Measurements from ENCODE around the gene FMN2. TPM values are rescaled to one million over a fixed set of nuclear protein-coding genes. Genes with fewer than 3 reads are reported as not detected.

Gene FMN2
- polyA plus RNA-seq, 2 of the 4 experiments (the other 2 are of a cell fraction), result 2.8 to 4.2 TPM

DNA sequence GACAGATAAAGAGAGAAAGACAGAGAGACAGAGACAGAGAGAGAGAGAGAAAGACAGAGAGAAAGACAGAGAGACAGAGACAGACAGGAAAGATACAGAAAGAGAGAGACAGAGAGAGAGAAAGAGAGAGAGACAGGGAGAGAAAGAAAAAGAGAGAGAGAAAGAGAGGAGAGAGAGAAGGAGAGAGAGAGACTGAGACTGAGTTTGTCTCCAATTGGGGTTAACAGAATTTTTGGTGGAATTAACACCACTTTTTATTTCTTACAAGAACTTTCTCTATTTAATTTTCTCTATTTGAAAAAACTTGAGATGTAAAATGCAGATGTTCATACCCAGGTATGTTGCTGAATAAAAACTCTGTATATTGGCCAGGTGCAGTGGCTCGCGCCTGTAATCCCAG is 56.6 kb downstream of the FMN2 start (continued):
- TF ChIP-seq EHMT2 (IDR thresholded peaks at IDR 0.05; ENCODE audit: low read depth) (no peak), ESRRA (IDR thresholded peaks at IDR 0.05; ENCODE audit: borderline replicate concordance, low read length) (no peak)

DNA sequence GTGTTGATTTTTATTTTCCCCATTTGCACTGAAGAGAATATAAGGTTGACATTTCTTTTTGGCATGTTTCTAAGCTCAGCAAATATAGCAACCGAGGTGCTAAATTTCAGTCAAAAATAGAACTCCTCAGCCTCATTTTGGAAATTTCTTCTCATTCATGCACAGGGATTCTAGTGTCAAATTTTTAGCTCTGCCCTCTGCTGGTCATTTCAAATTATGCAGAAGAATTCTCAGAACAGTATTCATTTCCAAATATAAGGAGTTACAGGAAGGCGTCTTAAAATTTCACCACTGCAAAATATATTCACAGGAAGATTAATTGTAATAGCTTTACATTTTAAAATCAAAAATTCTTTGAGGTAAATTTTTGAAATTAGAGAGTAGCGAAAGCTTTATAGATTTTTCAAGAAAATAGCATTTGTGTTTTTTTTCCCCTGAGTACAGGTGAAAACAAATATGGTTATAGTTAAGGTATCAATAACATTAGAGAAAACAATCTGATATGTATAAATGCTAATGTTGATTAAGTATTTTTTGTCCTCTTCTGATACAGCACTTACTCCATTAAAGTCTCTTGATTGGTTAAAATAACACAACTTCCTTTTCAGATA is 57.9 kb downstream of the FMN2 start:
- Histone ChIP-seq H3K4me1 (peaks cover 7% of the 10 kb centered on the region; the same call in 1 of the 3 replicates), H3K9me3 (no peaks in the 10 kb centered on the region), H3K27ac (no peak overlapping the region), H3K4me3 (no peak overlapping the region), H3K4me2 (no peak overlapping the region)
- ATAC-seq (peak; percentile 56 to 81; a peak in 4 of 6 replicates), DNase-seq (ENCODE audit: low read depth in 1 of 2, low spot score in 1 of 2) (peak; percentile 22 to 41), FAIRE-seq (peak; percentile 89)
- TF ChIP-seq ESRRA (IDR thresholded peaks at IDR 0.05; ENCODE audit: borderline replicate concordance, low read length) (no peak), POLR2AphosphoS2 (conservative IDR thresholded peaks at IDR 0.05; ENCODE audit: low read length) (no peak), ZNF302 (CRISPR knock-in tag; IDR thresholded peaks at IDR 0.05) (no peak), GATA3 (IDR thresholded peaks at IDR 0.05; ENCODE audit: borderline replicate concordance) (no peak), ZFP36 (IDR thresholded peaks at IDR 0.05; ENCODE audit: borderline replicate concordance, partially characterized antibody) (no peak), FOXS1 (CRISPR knock-in tag; IDR thresholded peaks at IDR 0.05) (no peak), PHF8 (IDR thresholded peaks at IDR 0.05; ENCODE audit: borderline replicate concordance, low read depth) (no peak), HEYL (CRISPR knock-in tag; IDR thresholded peaks at IDR 0.05) (no peak), CEBPB (IDR thresholded peaks at IDR 0.05) (no peak), RNF2 (IDR thresholded peaks at IDR 0.05; ENCODE audit: borderline replicate concordance, low read depth) (no peak), KDM5A (IDR thresholded peaks at IDR 0.05) (no peak), RARB (CRISPR knock-in tag; IDR thresholded peaks at IDR 0.05) (no peak), ZSCAN20 (CRISPR knock-in tag; IDR thresholded peaks at IDR 0.05) (no peak), RAD21 (conservative IDR thresholded peaks at IDR 0.05 in 1 of 2, IDR thresholded peaks at IDR 0.05 in 1 of 2) (peak; percentile 42 to 55), SMC3 (IDR thresholded peaks at IDR 0.05) (peak; percentile 81), HOXB5 (CRISPR knock-in tag; IDR thresholded peaks at IDR 0.05) (no peak)
- TF ChIP-seq, protein P1, sequence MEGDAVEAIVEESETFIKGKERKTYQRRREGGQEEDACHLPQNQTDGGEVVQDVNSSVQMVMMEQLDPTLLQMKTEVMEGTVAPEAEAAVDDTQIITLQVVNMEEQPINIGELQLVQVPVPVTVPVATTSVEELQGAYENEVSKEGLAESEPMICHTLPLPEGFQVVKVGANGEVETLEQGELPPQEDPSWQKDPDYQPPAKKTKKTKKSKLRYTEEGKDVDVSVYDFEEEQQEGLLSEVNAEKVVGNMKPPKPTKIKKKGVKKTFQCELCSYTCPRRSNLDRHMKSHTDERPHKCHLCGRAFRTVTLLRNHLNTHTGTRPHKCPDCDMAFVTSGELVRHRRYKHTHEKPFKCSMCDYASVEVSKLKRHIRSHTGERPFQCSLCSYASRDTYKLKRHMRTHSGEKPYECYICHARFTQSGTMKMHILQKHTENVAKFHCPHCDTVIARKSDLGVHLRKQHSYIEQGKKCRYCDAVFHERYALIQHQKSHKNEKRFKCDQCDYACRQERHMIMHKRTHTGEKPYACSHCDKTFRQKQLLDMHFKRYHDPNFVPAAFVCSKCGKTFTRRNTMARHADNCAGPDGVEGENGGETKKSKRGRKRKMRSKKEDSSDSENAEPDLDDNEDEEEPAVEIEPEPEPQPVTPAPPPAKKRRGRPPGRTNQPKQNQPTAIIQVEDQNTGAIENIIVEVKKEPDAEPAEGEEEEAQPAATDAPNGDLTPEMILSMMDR (IDR thresholded peaks at IDR 0.05), result peak; percentile 76
- TF ChIP-seq, protein P2, sequence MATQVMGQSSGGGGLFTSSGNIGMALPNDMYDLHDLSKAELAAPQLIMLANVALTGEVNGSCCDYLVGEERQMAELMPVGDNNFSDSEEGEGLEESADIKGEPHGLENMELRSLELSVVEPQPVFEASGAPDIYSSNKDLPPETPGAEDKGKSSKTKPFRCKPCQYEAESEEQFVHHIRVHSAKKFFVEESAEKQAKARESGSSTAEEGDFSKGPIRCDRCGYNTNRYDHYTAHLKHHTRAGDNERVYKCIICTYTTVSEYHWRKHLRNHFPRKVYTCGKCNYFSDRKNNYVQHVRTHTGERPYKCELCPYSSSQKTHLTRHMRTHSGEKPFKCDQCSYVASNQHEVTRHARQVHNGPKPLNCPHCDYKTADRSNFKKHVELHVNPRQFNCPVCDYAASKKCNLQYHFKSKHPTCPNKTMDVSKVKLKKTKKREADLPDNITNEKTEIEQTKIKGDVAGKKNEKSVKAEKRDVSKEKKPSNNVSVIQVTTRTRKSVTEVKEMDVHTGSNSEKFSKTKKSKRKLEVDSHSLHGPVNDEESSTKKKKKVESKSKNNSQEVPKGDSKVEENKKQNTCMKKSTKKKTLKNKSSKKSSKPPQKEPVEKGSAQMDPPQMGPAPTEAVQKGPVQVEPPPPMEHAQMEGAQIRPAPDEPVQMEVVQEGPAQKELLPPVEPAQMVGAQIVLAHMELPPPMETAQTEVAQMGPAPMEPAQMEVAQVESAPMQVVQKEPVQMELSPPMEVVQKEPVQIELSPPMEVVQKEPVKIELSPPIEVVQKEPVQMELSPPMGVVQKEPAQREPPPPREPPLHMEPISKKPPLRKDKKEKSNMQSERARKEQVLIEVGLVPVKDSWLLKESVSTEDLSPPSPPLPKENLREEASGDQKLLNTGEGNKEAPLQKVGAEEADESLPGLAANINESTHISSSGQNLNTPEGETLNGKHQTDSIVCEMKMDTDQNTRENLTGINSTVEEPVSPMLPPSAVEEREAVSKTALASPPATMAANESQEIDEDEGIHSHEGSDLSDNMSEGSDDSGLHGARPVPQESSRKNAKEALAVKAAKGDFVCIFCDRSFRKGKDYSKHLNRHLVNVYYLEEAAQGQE (IDR thresholded peaks at IDR 0.05), result no peak
- TF ChIP-seq, protein P3, sequence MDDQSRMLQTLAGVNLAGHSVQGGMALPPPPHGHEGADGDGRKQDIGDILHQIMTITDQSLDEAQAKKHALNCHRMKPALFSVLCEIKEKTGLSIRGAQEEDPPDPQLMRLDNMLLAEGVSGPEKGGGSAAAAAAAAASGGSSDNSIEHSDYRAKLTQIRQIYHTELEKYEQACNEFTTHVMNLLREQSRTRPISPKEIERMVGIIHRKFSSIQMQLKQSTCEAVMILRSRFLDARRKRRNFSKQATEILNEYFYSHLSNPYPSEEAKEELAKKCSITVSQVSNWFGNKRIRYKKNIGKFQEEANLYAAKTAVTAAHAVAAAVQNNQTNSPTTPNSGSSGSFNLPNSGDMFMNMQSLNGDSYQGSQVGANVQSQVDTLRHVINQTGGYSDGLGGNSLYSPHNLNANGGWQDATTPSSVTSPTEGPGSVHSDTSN (IDR thresholded peaks at IDR 0.05), result no peak
- ChIA-PET CTCF (interaction anchor here (0.6 to 5.5 kb wide), 40 partner anchors 9 to 548 kb away, joined by 3 to 49 read pairs (median 4); partner anchors contain the start of gene FMN2), POLR2A (no interaction called here)
- WGBS (ENCODE audit: missing lambda C conversion rate), result 28% methylated on average over 3 of the region's 3 CpGs
